ENCODE results near the gene SERF1B. TPM values are rescaled to one million over a fixed set of nuclear protein-coding genes. Genes with fewer than 3 reads are reported as not detected.
"Not testable (repeated sequence)": the region's sequence is repeated elsewhere in the genome, so short reads cannot be mapped to it uniquely, and the experiment has no call there.

The SERF1B gene
- total RNA-seq, 1 experiment from 2014 or later, result 26.4 TPM

GRCh38 chr5:70057140-70057539 is 32.1 kb downstream of the SERF1B start:
- H3K36me3 ChIP-seq (ENCODE audit: control insufficient read depth in 1 of 2, insufficient read depth in 2 of 2, low read length in 2 of 2); H3K27ac ChIP-seq (ENCODE audit: low read depth, low read length); H4K20me1 ChIP-seq (ENCODE audit: insufficient read depth); POLR2A ChIA-PET; H3K9me2 ChIP-seq (ENCODE audit: insufficient read depth); BruUV-seq (replicated peaks); CTCF ChIA-PET; H3K9me3 ChIP-seq (ENCODE audit: control insufficient read depth in 1 of 2, insufficient read depth in 1 of 2, low read depth in 1 of 2, low read length in 2 of 2); RAD21 ChIA-PET (ENCODE audit: low non-redundant PET in 1 of 2, low total read pairs in 2 of 2, uncharacterized antibody in 2 of 2, unreplicated experiment in 2 of 2); H2AFZ ChIP-seq (ENCODE audit: low read depth, low read length, poor library complexity, severe bottlenecking); H3K79me2 ChIP-seq (ENCODE audit: insufficient read depth, low read length); DNase-seq (ENCODE audit: low read depth, low spot score); H3K27me3 ChIP-seq (ENCODE audit: insufficient read depth, low read length); intact Hi-C loops (cut with micrococcal nuclease); H3K4me3 ChIP-seq (replicated peaks in 1 of 2; ENCODE audit: low read depth in 1 of 2, low read length in 2 of 2); ATAC-seq; H3K4me2 ChIP-seq (ENCODE audit: low read length); H3K4me1 ChIP-seq (ENCODE audit: control insufficient read depth in 1 of 2, insufficient read depth in 2 of 2, low read length in 2 of 2); H3K9ac ChIP-seq (ENCODE audit: low read length): not testable (repeated sequence)

GRCh38 chr5:70077632-70078031 is 52.6 kb downstream of the SERF1B start:
- H3K4me3 ChIP-seq (replicated peaks in 1 of 2; ENCODE audit: low read depth in 1 of 2, low read length in 2 of 2); H3K4me2 ChIP-seq (ENCODE audit: low read length); intact Hi-C loops (cut with micrococcal nuclease); H3K4me1 ChIP-seq (ENCODE audit: control insufficient read depth in 1 of 2, insufficient read depth in 2 of 2, low read length in 2 of 2); H2AFZ ChIP-seq (ENCODE audit: low read depth, low read length, poor library complexity, severe bottlenecking); ATAC-seq; H3K9me2 ChIP-seq (ENCODE audit: insufficient read depth); CTCF ChIA-PET; H4K20me1 ChIP-seq (ENCODE audit: insufficient read depth); BruUV-seq (replicated peaks); H3K9me3 ChIP-seq (ENCODE audit: control insufficient read depth in 1 of 2, insufficient read depth in 1 of 2, low read depth in 1 of 2, low read length in 2 of 2); H3K79me2 ChIP-seq (ENCODE audit: insufficient read depth, low read length); H3K9ac ChIP-seq (ENCODE audit: low read length); H3K27me3 ChIP-seq (ENCODE audit: insufficient read depth, low read length); H3K27ac ChIP-seq (ENCODE audit: low read depth, low read length); RAD21 ChIA-PET (ENCODE audit: low non-redundant PET in 1 of 2, low total read pairs in 2 of 2, uncharacterized antibody in 2 of 2, unreplicated experiment in 2 of 2); POLR2A ChIA-PET; DNase-seq (ENCODE audit: low read depth, low spot score); H3K36me3 ChIP-seq (ENCODE audit: control insufficient read depth in 1 of 2, insufficient read depth in 2 of 2, low read length in 2 of 2): not testable (repeated sequence)

GRCh38 chr5:70088907-70089464 is 63.9 kb downstream of the SERF1B start:
- intact Hi-C loops (cut with micrococcal nuclease); H3K27ac ChIP-seq (ENCODE audit: low read depth, low read length); RAD21 ChIA-PET (ENCODE audit: low non-redundant PET in 1 of 2, low total read pairs in 2 of 2, uncharacterized antibody in 2 of 2, unreplicated experiment in 2 of 2); POLR2A ChIA-PET; H3K9me3 ChIP-seq (ENCODE audit: control insufficient read depth in 1 of 2, insufficient read depth in 1 of 2, low read depth in 1 of 2, low read length in 2 of 2); H3K79me2 ChIP-seq (ENCODE audit: insufficient read depth, low read length); H3K9me2 ChIP-seq (ENCODE audit: insufficient read depth); DNase-seq (ENCODE audit: low read depth, low spot score); H3K4me2 ChIP-seq (ENCODE audit: low read length); H4K20me1 ChIP-seq (ENCODE audit: insufficient read depth); H2AFZ ChIP-seq (ENCODE audit: low read depth, low read length, poor library complexity, severe bottlenecking); H3K36me3 ChIP-seq (ENCODE audit: control insufficient read depth in 1 of 2, insufficient read depth in 2 of 2, low read length in 2 of 2); CTCF ChIA-PET; H3K4me3 ChIP-seq (replicated peaks in 1 of 2; ENCODE audit: low read depth in 1 of 2, low read length in 2 of 2); H3K4me1 ChIP-seq (ENCODE audit: control insufficient read depth in 1 of 2, insufficient read depth in 2 of 2, low read length in 2 of 2); ATAC-seq; H3K27me3 ChIP-seq (ENCODE audit: insufficient read depth, low read length); BruUV-seq (replicated peaks); H3K9ac ChIP-seq (ENCODE audit: low read length): not testable (repeated sequence)

GRCh38 chr5:70091776-70092175 is 66.7 kb downstream of the SERF1B start:
- intact Hi-C loops (cut with micrococcal nuclease); H3K4me1 ChIP-seq (ENCODE audit: control insufficient read depth in 1 of 2, insufficient read depth in 2 of 2, low read length in 2 of 2); DNase-seq (ENCODE audit: low read depth, low spot score); BruUV-seq (replicated peaks); H3K36me3 ChIP-seq (ENCODE audit: control insufficient read depth in 1 of 2, insufficient read depth in 2 of 2, low read length in 2 of 2); H3K4me2 ChIP-seq (ENCODE audit: low read length); H3K9me3 ChIP-seq (ENCODE audit: control insufficient read depth in 1 of 2, insufficient read depth in 1 of 2, low read depth in 1 of 2, low read length in 2 of 2); H3K79me2 ChIP-seq (ENCODE audit: insufficient read depth, low read length); H3K9me2 ChIP-seq (ENCODE audit: insufficient read depth); H2AFZ ChIP-seq (ENCODE audit: low read depth, low read length, poor library complexity, severe bottlenecking); POLR2A ChIA-PET; ATAC-seq; H3K4me3 ChIP-seq (replicated peaks in 1 of 2; ENCODE audit: low read depth in 1 of 2, low read length in 2 of 2); H3K27ac ChIP-seq (ENCODE audit: low read depth, low read length); H3K27me3 ChIP-seq (ENCODE audit: insufficient read depth, low read length); H3K9ac ChIP-seq (ENCODE audit: low read length); RAD21 ChIA-PET (ENCODE audit: low non-redundant PET in 1 of 2, low total read pairs in 2 of 2, uncharacterized antibody in 2 of 2, unreplicated experiment in 2 of 2); CTCF ChIA-PET; H4K20me1 ChIP-seq (ENCODE audit: insufficient read depth): not testable (repeated sequence)
